A549 treated with AZD2906 at 1 μM for 4 hours (cell line): ENCODE measurements around the gene ZNF432. TPM values are rescaled to one million over a fixed set of nuclear protein-coding genes. Genes with fewer than 3 reads are reported as not detected.

Experiments used
- total RNA-seq: library from RNA; stranded (reverse); fragments of 200-300 nt; extraction: Qiagen RNA extraction; gene quantifications from 5 replicates; pipeline ENCODE4 v1.2.3, GENCODE V29; 2022

Gene ZNF432
- 1.4 to 1.9 TPM (median 1.5 TPM) in 5 replicates for total RNA-seq

DNA sequence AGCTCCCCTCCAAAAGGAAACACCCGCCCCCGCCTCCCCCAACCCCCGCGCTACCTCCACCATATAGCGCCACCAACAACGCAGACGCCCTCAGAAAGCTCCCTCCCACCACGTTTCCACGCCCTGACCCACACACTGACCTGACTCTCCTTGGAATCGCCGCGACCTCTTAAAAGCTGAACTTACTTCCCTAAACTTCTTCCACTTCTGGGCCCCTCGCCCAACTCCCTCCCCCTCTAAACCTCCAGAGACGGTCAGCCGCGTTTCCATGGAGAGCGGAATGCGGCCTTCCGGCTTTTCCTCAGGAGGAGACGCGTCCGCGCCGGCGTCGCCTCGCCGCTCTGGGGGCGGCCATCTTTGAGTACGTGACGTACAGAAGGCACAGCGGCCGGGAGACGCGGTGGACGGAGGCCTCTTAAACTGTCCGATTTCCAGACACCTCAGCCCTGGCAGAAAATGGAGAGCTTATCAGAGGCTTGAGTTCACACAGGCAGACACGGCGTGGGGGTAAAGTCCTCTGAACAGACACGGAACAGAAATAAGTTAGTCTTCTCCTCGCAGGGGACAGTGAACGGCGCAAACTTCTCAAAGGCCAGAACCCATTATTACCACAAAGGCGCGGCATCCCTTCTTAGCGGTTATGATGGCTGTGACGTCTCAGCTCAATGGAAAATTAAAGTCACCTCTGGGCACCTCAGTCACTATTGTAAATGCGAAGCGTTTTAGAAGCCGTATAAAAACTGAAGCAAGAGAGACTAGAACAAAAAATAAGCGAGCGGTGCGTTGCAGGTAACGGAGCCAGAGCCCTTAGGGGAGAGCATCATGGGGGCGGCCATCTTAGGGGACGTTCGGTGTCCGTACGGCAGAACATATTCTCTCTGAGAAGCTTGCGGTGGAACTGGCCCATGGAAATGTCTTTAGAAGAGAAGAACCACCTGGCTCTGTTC, at the start of gene ZNF432:
ZNF432 (minus strand) TSS at position 284 of the 947 bp plus-strand sequence. CDS start 1,970 bp downstream, outside the sequence.

DNA sequence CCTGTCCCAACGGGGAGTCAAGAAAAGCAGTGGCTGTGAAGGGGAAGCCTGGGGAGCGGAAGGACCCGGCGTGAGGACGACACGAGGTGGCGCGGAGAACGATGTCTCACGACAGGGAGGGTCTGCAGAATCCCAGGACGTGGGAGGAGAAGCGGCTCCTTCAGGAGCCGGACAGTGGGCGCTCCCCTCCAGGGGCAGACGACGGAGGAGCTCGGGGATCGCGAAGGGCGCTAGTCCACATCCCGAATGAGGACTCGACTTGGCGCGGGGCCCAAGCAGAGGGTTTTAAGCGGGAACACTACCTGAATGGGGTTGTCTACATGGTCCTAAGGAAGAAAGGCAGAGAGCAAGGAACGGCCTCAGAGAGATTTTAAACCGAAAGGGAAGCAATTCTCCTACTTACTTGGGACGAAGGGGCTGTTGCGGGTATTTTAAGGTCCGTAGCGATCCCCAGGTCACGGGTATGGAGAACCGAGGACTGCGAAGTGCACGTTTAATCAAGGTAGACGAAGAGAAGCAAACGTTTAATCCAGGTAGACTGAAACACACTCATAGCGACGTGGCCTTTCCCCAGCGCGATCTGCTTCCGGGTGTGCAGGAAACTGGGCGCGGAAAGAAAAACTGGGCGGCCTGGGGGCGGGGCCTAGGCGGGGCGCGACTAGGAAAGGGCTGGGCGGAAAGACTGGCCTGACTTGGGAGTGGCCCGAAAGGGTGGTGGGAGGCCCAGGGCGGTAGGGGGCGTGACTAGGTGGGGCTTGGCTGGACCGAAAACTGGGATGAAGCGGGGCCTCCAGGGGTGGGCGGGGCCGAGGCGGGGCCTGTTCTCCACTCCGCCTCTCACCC, 46.8 kb upstream of the ZNF432 start, which contains the start of gene ZNF841:
ZNF841 (minus strand) TSS at position 594 of the 843 bp plus-strand sequence. CDS start 10,964 bp downstream, outside the sequence.

DNA sequence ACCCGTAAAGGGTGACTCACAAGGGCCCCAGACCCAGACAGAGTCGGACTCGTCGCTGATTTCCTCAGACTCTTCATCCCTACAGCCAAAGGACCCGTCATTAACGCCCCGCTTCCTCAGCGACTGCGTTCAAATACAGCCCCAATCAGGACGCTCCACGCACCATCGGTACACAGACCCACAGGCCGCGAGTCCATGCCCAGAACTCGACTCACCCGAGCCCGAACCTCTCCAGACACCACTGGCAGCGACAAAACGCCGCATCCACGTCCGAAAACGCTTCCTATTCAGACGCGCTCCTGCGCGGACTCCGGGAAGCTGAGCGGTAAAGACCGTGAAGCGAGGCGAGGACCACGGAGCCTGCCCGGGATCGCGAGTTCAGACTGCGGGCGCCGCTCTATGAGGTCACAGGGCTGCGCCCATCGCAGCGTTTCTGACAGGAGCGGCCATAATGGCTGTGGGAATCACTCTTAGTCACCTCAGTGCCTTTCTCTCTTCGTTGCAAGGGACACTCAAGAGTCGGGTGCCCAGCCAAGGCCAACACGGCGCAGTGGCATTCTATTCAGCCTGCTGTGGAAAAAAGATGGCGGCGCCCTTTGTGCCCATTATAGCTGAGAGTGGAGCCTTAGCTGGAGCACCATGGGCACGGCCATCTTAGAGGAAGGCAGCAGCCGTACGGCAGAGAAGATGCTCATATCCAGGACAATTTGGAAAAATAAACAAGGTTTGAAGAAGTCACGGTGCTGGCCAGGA, 20.4 kb downstream of the ZNF432 start, which contains the start of gene ZNF614:
ZNF614 (minus strand) TSS at position 353 of the 753 bp plus-strand sequence. CDS start 2,634 bp downstream, outside the sequence.

DNA sequence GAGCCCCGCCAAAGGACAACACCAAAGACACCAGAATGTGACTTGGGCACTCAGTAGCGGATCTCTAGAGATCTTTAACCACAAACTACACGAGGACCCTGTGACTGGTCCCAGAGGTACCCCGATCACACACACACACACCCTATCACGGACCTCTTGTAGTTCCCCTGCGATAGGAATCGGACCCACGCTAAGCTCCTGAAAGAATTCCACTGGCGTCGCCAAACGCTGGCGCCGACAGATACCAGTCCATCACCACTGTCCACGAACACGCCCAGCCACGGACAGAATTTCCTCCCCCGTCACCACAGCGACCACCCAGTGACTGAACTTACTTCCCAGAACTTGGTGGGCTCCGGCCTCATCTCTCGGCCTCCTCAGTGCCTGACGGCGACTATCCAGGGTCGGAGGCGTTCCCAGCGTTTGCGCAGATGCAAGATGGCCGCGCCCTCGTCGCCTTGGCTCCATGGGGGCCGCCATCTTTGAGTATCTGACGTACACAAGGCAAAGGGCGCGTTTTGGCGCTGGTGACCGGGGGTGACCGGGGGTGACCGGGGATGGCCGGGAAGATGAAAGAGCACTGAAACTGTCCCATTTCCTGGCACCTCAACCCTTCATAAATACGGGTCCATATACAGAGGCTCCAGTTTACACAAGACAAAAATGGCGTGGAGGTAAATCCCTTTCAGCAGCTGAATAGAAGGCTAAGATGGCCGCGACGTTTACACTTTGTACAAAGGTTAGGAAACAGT, 40.7 kb downstream of the ZNF432 start, which contains the start of gene ZNF615:
ZNF615 (minus strand) TSS at position 406 of the 752 bp plus-strand sequence. CDS start 4,500 bp downstream, outside the sequence.

DNA sequence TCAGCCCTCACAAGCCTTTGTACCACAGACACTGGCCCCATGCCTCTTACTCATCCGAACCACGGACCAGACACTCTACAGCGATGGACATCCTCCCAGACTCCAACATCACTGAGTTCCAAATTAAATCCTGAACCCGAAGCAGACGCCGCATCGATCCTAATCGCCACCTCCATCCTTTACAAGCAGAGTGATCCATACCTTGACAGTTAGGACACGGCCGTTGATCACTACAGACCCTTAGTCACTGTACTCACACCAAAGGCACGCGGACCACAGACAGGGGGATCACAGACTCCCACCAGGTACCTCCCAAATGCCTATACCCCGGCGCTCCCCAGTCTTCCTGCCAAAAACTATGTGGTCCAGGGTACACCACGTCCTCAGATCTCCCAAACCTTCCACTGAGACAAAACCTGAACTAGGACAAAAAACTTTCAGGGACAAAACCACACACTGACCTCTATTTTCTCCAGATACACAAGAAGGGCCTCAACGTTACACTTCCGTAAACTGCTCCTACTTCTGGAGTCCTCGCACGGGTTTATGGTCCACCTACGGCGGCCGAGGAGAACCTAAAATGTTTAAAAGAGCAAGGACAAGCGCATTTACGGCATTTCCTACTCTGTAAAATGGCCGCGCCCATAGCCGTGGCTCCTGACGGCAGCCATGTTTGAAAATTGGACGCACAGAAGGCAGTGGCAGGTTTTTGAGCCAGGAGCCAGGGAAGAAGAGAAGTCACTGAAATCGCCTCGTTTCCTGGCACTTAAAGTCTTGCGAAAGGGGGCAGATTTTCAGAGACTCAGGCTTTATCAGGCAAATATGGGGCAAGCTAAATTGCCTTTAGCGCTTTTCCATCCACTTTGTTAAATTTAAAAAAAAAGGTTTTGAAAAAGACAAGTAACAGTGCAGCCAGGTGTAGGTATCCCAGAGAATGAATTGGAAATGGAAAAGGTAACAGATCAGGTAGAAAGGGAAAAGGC, 62.0 kb downstream of the ZNF432 start, which contains the start of gene ZNF350:
ZNF350 (minus strand) TSS at position 532 of the 983 bp plus-strand sequence. CDS start 12,480 bp downstream, outside the sequence.

Other genes starting within 250 kb of the ZNF432 start
- gene ZNF577, start 160.9 kb downstream of the ZNF432 start, total RNA-seq: 0.03 to 0.07 TPM in 2 of 5 replicates, not detected in the others
- gene ZNF649, start 143.8 kb downstream of the ZNF432 start, total RNA-seq: 0.08 to 0.36 TPM (median 0.27 TPM) in 5 replicates
- gene ZNF613, start 121.4 kb downstream of the ZNF432 start, total RNA-seq: 0.82 to 1.7 TPM (median 0.93 TPM) in 5 replicates
- 3.4 to 5.1 TPM (median 3.5 TPM) in 5 replicates for gene ZNF350, start 62.0 kb downstream of the ZNF432 start, total RNA-seq
- 3.1 to 4.8 TPM (median 4.0 TPM) in 5 replicates for gene ZNF615, start 40.6 kb downstream of the ZNF432 start, total RNA-seq
- 2.5 to 3.5 TPM (median 2.9 TPM) in 5 replicates for gene ZNF614, start 20.5 kb downstream of the ZNF432 start, total RNA-seq
- gene ZNF841, start 46.9 kb upstream of the ZNF432 start, total RNA-seq: 1.6 to 1.9 TPM (median 1.8 TPM) in 5 replicates
- gene ZNF616, start 91.1 kb upstream of the ZNF432 start, total RNA-seq: 0.41 to 1.1 TPM (median 0.82 TPM) in 5 replicates
- 0.42 to 1.1 TPM (median 0.76 TPM) in 5 replicates for gene ZNF836, start 122.8 kb upstream of the ZNF432 start, total RNA-seq
- gene PPP2R1A, start 141.2 kb upstream of the ZNF432 start, total RNA-seq: 184 to 318 TPM (median 309 TPM) in 5 replicates
- gene ZNF766, start 220.7 kb upstream of the ZNF432 start, total RNA-seq: 6.6 to 11.2 TPM (median 8.3 TPM) in 5 replicates
- 6.1 to 17.9 TPM (median 16.3 TPM) in 5 replicates for gene ZNF480, start 248.3 kb upstream of the ZNF432 start, total RNA-seq